Measurements from ENCODE around the gene LDLRAD4.

The LDLRAD4 gene

GRCh38 chr18:13532406-13533075, 314.0 kb downstream of the LDLRAD4 start:
- H3K27ac ChIP-seq (ENCODE audit: low read length, poor library complexity, severe bottlenecking) = no peak overlapping the region
- DNase-seq = no peak
- H2BK120ac ChIP-seq (ENCODE audit: low read depth, low read length) = no peak overlapping the region
- H3K36me3 ChIP-seq (ENCODE audit: control insufficient read depth in 1 of 2, insufficient read depth in 2 of 2, low read depth in 1 of 2, low read length in 2 of 2) = no peaks in the 10 kb centered on the region
- no peak overlapping the region for H3K4ac ChIP-seq (ENCODE audit: low read depth in 1 of 2, low read length in 2 of 2)
- no peaks in the 10 kb centered on the region for H3K9me3 ChIP-seq (ENCODE audit: control insufficient read depth, low read length)
- no peaks in the 10 kb centered on the region for H3K4me1 ChIP-seq (ENCODE audit: control insufficient read depth, insufficient read depth, low read depth, low read length)
- no peak overlapping the region for H3K23ac ChIP-seq (ENCODE audit: low read length in 2 of 2)
- H2BK12ac ChIP-seq (ENCODE audit: low read length in 2 of 2) = no peak overlapping the region
- H2AFZ ChIP-seq (ENCODE audit: low read depth, low read length) = no peak overlapping the region
- no peak overlapping the region for H3K14ac ChIP-seq (ENCODE audit: low read length in 2 of 2)
- H3K27me3 ChIP-seq (ENCODE audit: control insufficient read depth in 1 of 2, insufficient read depth in 1 of 2, low read length in 2 of 2) = peaks cover 5 to 9% of the 10 kb centered on the region in 2 experiments
- no peak overlapping the region for H2AK5ac ChIP-seq (ENCODE audit: low read length, severe bottlenecking)
- no peak overlapping the region for H3K9ac ChIP-seq (ENCODE audit: low read length)
- H3K4me2 ChIP-seq (ENCODE audit: low read length, poor library complexity, severe bottlenecking) = no peak overlapping the region
- H3K4me3 ChIP-seq (ENCODE audit: insufficient read depth in 1 of 2, low read depth in 1 of 2, low read length in 2 of 2) = no peak overlapping the region
- no peak overlapping the region for H4K91ac ChIP-seq (ENCODE audit: low read length)
- H3K18ac ChIP-seq (ENCODE audit: low read depth in 1 of 2, low read length in 2 of 2) = no peak overlapping the region
- 87% methylated on average over 14 of the region's 14 CpGs for WGBS
- no peak overlapping the region for H4K8ac ChIP-seq (ENCODE audit: low read length)
- H2BK5ac ChIP-seq (ENCODE audit: low read depth, low read length, poor library complexity, severe bottlenecking) = no peak overlapping the region
- H3K79me1 ChIP-seq (replicated peaks; ENCODE audit: low read length, poor library complexity, severe bottlenecking) = no peaks in the 10 kb centered on the region
- no peak overlapping the region for H2BK15ac ChIP-seq (ENCODE audit: low read depth, poor library complexity, severe bottlenecking)

GRCh38 chr18:13534631-13535030, 316.1 kb downstream of the LDLRAD4 start:
- Histone ChIP-seq H3K4me3 (ENCODE audit: insufficient read depth in 1 of 2, low read depth in 1 of 2, low read length in 2 of 2) (no peak overlapping the region), H2BK120ac (ENCODE audit: low read depth, low read length) (no peak overlapping the region), H3K4me1 (ENCODE audit: control insufficient read depth, insufficient read depth, low read depth, low read length) (no peaks in the 10 kb centered on the region), H3K79me1 (replicated peaks; ENCODE audit: low read length, poor library complexity, severe bottlenecking) (no peaks in the 10 kb centered on the region), H3K14ac (ENCODE audit: low read length in 2 of 2) (no peak overlapping the region), H3K4me2 (ENCODE audit: low read length, poor library complexity, severe bottlenecking) (no peak overlapping the region), H3K18ac (ENCODE audit: low read depth in 1 of 2, low read length in 2 of 2) (no peak overlapping the region), H2BK15ac (ENCODE audit: low read depth, poor library complexity, severe bottlenecking) (no peak overlapping the region), H2BK12ac (ENCODE audit: low read length in 2 of 2) (no peak overlapping the region), H3K9me3 (ENCODE audit: control insufficient read depth, low read length) (no peaks in the 10 kb centered on the region), H2AK5ac (ENCODE audit: low read length, severe bottlenecking) (no peak overlapping the region), H3K9ac (ENCODE audit: low read length) (no peak overlapping the region), H4K91ac (ENCODE audit: low read length) (no peak overlapping the region), H2BK5ac (ENCODE audit: low read depth, low read length, poor library complexity, severe bottlenecking) (no peak overlapping the region), H3K4ac (ENCODE audit: low read depth in 1 of 2, low read length in 2 of 2) (no peak overlapping the region), H4K8ac (ENCODE audit: low read length) (no peak overlapping the region), H3K23ac (ENCODE audit: low read length in 2 of 2) (no peak overlapping the region), H2AFZ (ENCODE audit: low read depth, low read length) (no peak overlapping the region), H3K27me3 (ENCODE audit: control insufficient read depth in 1 of 2, insufficient read depth in 1 of 2, low read length in 2 of 2) (peaks cover 0 to 5% of the 10 kb centered on the region in 2 experiments), H3K36me3 (ENCODE audit: control insufficient read depth in 1 of 2, insufficient read depth in 2 of 2, low read depth in 1 of 2, low read length in 2 of 2) (no peaks in the 10 kb centered on the region), H3K27ac (ENCODE audit: low read length, poor library complexity, severe bottlenecking) (no peak overlapping the region)
- WGBS = 100% methylated on average over 2 of the region's 4 CpGs
- no peak for DNase-seq

GRCh38 chr18:13536578-13536977, 318.0 kb downstream of the LDLRAD4 start:
- Histone ChIP-seq H3K18ac (ENCODE audit: low read depth in 1 of 2, low read length in 2 of 2) (no peak overlapping the region), H2BK12ac (ENCODE audit: low read length in 2 of 2) (no peak overlapping the region), H3K27ac (ENCODE audit: low read length, poor library complexity, severe bottlenecking) (no peak overlapping the region), H3K4me3 (ENCODE audit: insufficient read depth in 1 of 2, low read depth in 1 of 2, low read length in 2 of 2) (no peak overlapping the region), H3K4ac (ENCODE audit: low read depth in 1 of 2, low read length in 2 of 2) (no peak overlapping the region), H3K36me3 (ENCODE audit: control insufficient read depth in 1 of 2, insufficient read depth in 2 of 2, low read depth in 1 of 2, low read length in 2 of 2) (no peaks in the 10 kb centered on the region), H3K9me3 (ENCODE audit: control insufficient read depth, low read length) (no peaks in the 10 kb centered on the region), H3K4me1 (ENCODE audit: control insufficient read depth, insufficient read depth, low read depth, low read length) (no peaks in the 10 kb centered on the region), H3K23ac (ENCODE audit: low read length in 2 of 2) (no peak overlapping the region), H2BK120ac (ENCODE audit: low read depth, low read length) (no peak overlapping the region), H3K14ac (ENCODE audit: low read length in 2 of 2) (no peak overlapping the region), H2AFZ (ENCODE audit: low read depth, low read length) (no peak overlapping the region), H4K91ac (ENCODE audit: low read length) (no peak overlapping the region), H2AK5ac (ENCODE audit: low read length, severe bottlenecking) (no peak overlapping the region), H3K79me1 (replicated peaks; ENCODE audit: low read length, poor library complexity, severe bottlenecking) (no peaks in the 10 kb centered on the region), H4K8ac (ENCODE audit: low read length) (no peak overlapping the region), H2BK5ac (ENCODE audit: low read depth, low read length, poor library complexity, severe bottlenecking) (no peak overlapping the region), H2BK15ac (ENCODE audit: low read depth, poor library complexity, severe bottlenecking) (no peak overlapping the region), H3K4me2 (ENCODE audit: low read length, poor library complexity, severe bottlenecking) (no peak overlapping the region), H3K27me3 (ENCODE audit: control insufficient read depth in 1 of 2, insufficient read depth in 1 of 2, low read length in 2 of 2) (peaks cover 0 to 8% of the 10 kb centered on the region in 2 experiments), H3K9ac (ENCODE audit: low read length) (no peak overlapping the region)
- DNase-seq = no peak

GRCh38 chr18:13537022-13537780, 318.6 kb downstream of the LDLRAD4 start:
- Histone ChIP-seq H3K4me3 (ENCODE audit: insufficient read depth in 1 of 2, low read depth in 1 of 2, low read length in 2 of 2) (no peak overlapping the region), H3K4me2 (ENCODE audit: low read length, poor library complexity, severe bottlenecking) (no peak overlapping the region), H3K14ac (ENCODE audit: low read length in 2 of 2) (no peak overlapping the region), H3K36me3 (ENCODE audit: control insufficient read depth in 1 of 2, insufficient read depth in 2 of 2, low read depth in 1 of 2, low read length in 2 of 2) (no peaks in the 10 kb centered on the region), H3K9ac (ENCODE audit: low read length) (no peak overlapping the region), H3K4ac (ENCODE audit: low read depth in 1 of 2, low read length in 2 of 2) (no peak overlapping the region), H4K91ac (ENCODE audit: low read length) (no peak overlapping the region), H3K18ac (ENCODE audit: low read depth in 1 of 2, low read length in 2 of 2) (no peak overlapping the region), H3K4me1 (ENCODE audit: control insufficient read depth, insufficient read depth, low read depth, low read length) (no peaks in the 10 kb centered on the region), H2BK120ac (ENCODE audit: low read depth, low read length) (no peak overlapping the region), H2BK15ac (ENCODE audit: low read depth, poor library complexity, severe bottlenecking) (no peak overlapping the region), H3K27me3 (ENCODE audit: control insufficient read depth in 1 of 2, insufficient read depth in 1 of 2, low read length in 2 of 2) (peaks cover 0 to 8% of the 10 kb centered on the region in 2 experiments), H3K9me3 (ENCODE audit: control insufficient read depth, low read length) (no peaks in the 10 kb centered on the region), H4K8ac (ENCODE audit: low read length) (no peak overlapping the region), H3K23ac (ENCODE audit: low read length in 2 of 2) (no peak overlapping the region), H2BK5ac (ENCODE audit: low read depth, low read length, poor library complexity, severe bottlenecking) (no peak overlapping the region), H3K27ac (ENCODE audit: low read length, poor library complexity, severe bottlenecking) (no peak overlapping the region), H3K79me1 (replicated peaks; ENCODE audit: low read length, poor library complexity, severe bottlenecking) (no peaks in the 10 kb centered on the region), H2AFZ (ENCODE audit: low read depth, low read length) (no peak overlapping the region), H2AK5ac (ENCODE audit: low read length, severe bottlenecking) (no peak overlapping the region), H2BK12ac (ENCODE audit: low read length in 2 of 2) (no peak overlapping the region)
- no peak for DNase-seq
- 71% methylated on average over 4 of the region's 7 CpGs for WGBS

Measured in mesenchymal stem cell (in vitro differentiated cells and primary cell).